WERI-Rb-1 (cell line): ENCODE results near the gene C1D.

Experiments
- DNase-seq: peaks from one replicate; pipeline ENCODE4 v3.0.0-alpha.2; 2020
- H3K27ac ChIP-seq: fragments of 250-450 bp; sonication (Bioruptor Pico); 2 replicates; pipeline ENCODE4 v1.5.1; 2020; ENCODE audit warnings: mild to moderate bottlenecking, moderate library complexity
- H3K27me3 ChIP-seq: fragments of 250-450 bp; sonication (Bioruptor Pico); 2 replicates; pipeline ENCODE4 v1.5.1; 2021; ENCODE audit warnings: mild to moderate bottlenecking, low read depth, moderate library complexity; ENCODE audit not compliant: insufficient read depth, severe bottlenecking
- H3K36me3 ChIP-seq: fragments of 250-450 bp; sonication (Bioruptor Pico); 2 replicates; pipeline ENCODE4 v1.5.1; 2020; ENCODE audit warnings: mild to moderate bottlenecking, moderate library complexity
- H3K4me3 ChIP-seq: 2 replicates; pipeline ENCODE4 v1.5.1; 2011; ENCODE audit warnings: low read depth, mild to moderate bottlenecking, control low read depth, low read length
- H3K9me3 ChIP-seq: fragments of 250-450 bp; sonication (Bioruptor Pico); 2 replicates; pipeline ENCODE4 v1.5.1; 2021; ENCODE audit warnings: mild to moderate bottlenecking, moderate library complexity; ENCODE audit not compliant: severe bottlenecking
- CTCF ChIP-seq: IDR thresholded peaks from 2 replicates; pipeline ENCODE4 v1.5.1; 2011; ENCODE audit warnings: low read depth, mild to moderate bottlenecking, control low read depth, inconsistent platforms, low read length

C1D gene

DNA sequence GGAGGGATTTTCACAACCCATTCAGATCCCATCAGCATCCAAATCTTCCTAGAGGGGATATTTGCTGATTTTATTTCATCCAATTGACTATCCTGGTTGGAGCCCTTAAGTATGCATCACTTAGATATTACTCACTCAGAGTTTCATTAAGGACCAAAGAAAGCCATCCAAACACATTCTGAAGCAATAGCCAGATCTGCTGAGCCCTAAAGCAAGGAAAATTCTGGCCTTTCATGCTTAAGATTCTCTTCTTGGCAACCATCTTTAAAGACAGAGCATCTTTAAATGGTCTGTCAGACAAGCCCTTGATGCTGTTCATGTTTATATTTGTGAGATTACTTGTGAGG lies 40.9 kb upstream of the C1D start:
- no peak overlapping the region for H3K4me3 ChIP-seq

GRCh38 chr2:68103030-68103708 lies 40.4 kb upstream of the C1D start:
- Histone ChIP-seq H3K27ac (no peak overlapping the region), H3K36me3 (no peaks in the 10 kb centered on the region), H3K4me3 (no peak overlapping the region), H3K9me3 (peaks cover 4% of the 10 kb centered on the region), H3K27me3 (no peaks in the 10 kb centered on the region)
- no peak for TF ChIP-seq CTCF
- no peak for DNase-seq

More for the DNA sequence above, 40.9 kb upstream of the C1D start:
- H3K9me3 ChIP-seq, result peaks cover 4% of the 10 kb centered on the region
- TF ChIP-seq CTCF, result no peak
- no peak overlapping the region for H3K27ac ChIP-seq
- no peak for DNase-seq
- no peaks in the 10 kb centered on the region for H3K27me3 ChIP-seq
- no peaks in the 10 kb centered on the region for H3K36me3 ChIP-seq

GRCh38 chr2:68100189-68100588 lies 37.4 kb upstream of the C1D start:
- Histone ChIP-seq H3K27ac (no peak overlapping the region), H3K27me3 (no peaks in the 10 kb centered on the region), H3K36me3 (no peaks in the 10 kb centered on the region), H3K9me3 (no peaks in the 10 kb centered on the region), H3K4me3 (no peak overlapping the region)
- DNase-seq, result no peak
- TF ChIP-seq CTCF, result no peak

- H3K36me3 ChIP-seq, result no peaks in the 10 kb centered on the region
- H3K27me3 ChIP-seq, result no peaks in the 10 kb centered on the region
- no peaks in the 10 kb centered on the region for H3K9me3 ChIP-seq
- H3K4me3 ChIP-seq, result no peak overlapping the region
- no peak overlapping the region for H3K27ac ChIP-seq
- no peak for DNase-seq
- no peak for TF ChIP-seq CTCF
Measured at GRCh38 chr2:68099260-68099659, 36.5 kb upstream of the C1D start.

- DNase-seq, result no peak
- H3K36me3 ChIP-seq, result no peaks in the 10 kb centered on the region
- H3K27me3 ChIP-seq, result no peaks in the 10 kb centered on the region
- H3K9me3 ChIP-seq, result no peaks in the 10 kb centered on the region
- peak; percentile 23; the same call in 1 of the 2 replicates for TF ChIP-seq CTCF
- no peak overlapping the region for H3K4me3 ChIP-seq
- H3K27ac ChIP-seq, result no peak overlapping the region
Measured at GRCh38 chr2:68098291-68098797, 35.5 kb upstream of the C1D start.

DNA sequence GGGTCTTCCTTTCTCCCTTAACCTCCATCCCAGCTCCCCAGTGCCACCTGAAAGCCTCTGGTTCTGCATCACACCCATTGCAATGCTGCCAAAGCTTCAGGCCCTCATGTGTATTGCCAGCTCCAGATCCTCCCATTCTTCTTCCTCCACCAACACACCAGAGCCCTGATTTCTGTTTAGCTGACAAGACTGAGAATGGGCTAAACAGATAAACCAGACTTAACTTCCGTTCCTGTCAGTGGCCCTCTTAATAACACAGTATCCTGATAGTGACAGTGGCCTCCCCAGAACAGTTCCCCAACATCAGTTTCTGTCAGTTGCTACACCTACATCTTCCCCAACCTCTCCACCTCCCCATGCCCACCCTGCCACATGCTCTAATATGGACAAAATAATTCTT lies 31.3 kb upstream of the C1D start:
- no peaks in the 10 kb centered on the region for H3K9me3 ChIP-seq
- no peak overlapping the region for H3K27ac ChIP-seq
- no peaks in the 10 kb centered on the region for H3K36me3 ChIP-seq
- no peaks in the 10 kb centered on the region for H3K27me3 ChIP-seq
- DNase-seq, result no peak
- TF ChIP-seq CTCF, result no peak
- no peak overlapping the region for H3K4me3 ChIP-seq
